ENCODE results near the gene OR2T34.
A peak's percentile ranks its signal among the peaks of the same experiment; 100 is the strongest.
"Not testable (repeated sequence)": the region's sequence is repeated elsewhere in the genome, so short reads cannot be mapped to it uniquely, and the experiment has no call there.

OR2T34 gene, protein sequence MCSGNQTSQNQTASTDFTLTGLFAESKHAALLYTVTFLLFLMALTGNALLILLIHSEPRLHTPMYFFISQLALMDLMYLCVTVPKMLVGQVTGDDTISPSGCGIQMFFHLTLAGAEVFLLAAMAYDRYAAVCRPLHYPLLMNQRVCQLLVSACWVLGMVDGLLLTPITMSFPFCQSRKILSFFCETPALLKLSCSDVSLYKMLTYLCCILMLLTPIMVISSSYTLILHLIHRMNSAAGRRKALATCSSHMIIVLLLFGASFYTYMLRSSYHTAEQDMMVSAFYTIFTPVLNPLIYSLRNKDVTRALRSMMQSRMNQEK

DNA sequence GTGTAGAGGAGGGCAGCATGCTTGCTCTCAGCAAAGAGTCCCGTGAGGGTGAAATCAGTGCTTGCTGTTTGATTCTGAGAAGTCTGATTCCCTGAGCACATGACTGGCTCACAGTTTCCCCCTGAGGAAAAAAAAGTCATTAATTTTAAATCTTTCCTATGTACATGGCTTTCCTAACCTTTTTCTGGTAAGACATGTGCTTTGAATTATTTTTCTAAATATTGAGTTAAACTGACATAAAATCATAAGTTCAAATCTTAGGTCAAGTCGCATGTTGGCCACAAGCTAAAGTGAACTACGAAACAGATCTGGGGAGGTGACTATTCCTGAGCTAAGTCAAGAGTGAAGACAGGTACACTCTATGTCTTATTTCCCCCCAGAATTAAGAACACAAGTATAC lies at the start of gene OR2T34:
TSS of gene OR2T34 (minus strand) at position 101 of the 400 bp plus-strand sequence. CDS start at position 101, 0 bp downstream.
- H3K36me3 ChIP-seq (ENCODE audit: control insufficient read depth, insufficient read depth, low read length, severe bottlenecking); DNase-seq (ENCODE audit: low read depth); H3K27me3 ChIP-seq (replicated peaks; ENCODE audit: control insufficient read depth, insufficient read depth, low read length); H3K4me1 ChIP-seq (ENCODE audit: control insufficient read depth, insufficient read depth, low read length); H3K9ac ChIP-seq (ENCODE audit: low read length); H3K4me3 ChIP-seq (ENCODE audit: low read length); H3K9me3 ChIP-seq (ENCODE audit: control insufficient read depth, low read length): not testable (repeated sequence)

DNA sequence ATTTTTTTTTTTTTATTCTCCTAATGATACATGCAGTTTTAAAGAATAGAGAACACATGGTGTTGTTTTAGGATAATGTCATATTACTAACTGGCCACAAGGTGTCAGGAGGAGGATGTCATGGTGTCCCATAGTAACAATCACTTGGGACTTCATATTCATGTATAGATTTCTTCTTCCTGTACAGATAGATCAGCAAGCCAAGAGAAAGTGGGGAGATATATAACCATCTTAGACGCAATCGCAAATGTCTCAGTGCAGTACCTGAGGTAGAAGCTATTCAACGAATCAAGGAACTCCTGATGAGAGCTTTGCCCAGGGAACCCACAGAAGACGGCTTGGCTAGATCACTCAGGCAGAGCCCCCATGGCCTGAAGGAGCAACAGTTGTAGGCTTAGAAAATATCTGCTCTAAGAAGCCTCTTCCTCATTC lies 48.0 kb upstream of the OR2T34 start:
- Histone ChIP-seq H3K9me3 (ENCODE audit: control insufficient read depth, low read length) (no peaks in the 10 kb centered on the region), H3K4me3 (ENCODE audit: low read length) (no peak overlapping the region), H3K36me3 (ENCODE audit: control insufficient read depth, insufficient read depth, low read length, severe bottlenecking) (no peaks in the 10 kb centered on the region), H3K27me3 (replicated peaks; ENCODE audit: control insufficient read depth, insufficient read depth, low read length) (peaks cover 12% of the 10 kb centered on the region), H3K4me1 (ENCODE audit: control insufficient read depth, insufficient read depth, low read length) (peaks cover 7% of the 10 kb centered on the region), H3K9ac (ENCODE audit: low read length) (no peak overlapping the region)
- DNase-seq (ENCODE audit: low read depth), result peak; percentile 55

DNA sequence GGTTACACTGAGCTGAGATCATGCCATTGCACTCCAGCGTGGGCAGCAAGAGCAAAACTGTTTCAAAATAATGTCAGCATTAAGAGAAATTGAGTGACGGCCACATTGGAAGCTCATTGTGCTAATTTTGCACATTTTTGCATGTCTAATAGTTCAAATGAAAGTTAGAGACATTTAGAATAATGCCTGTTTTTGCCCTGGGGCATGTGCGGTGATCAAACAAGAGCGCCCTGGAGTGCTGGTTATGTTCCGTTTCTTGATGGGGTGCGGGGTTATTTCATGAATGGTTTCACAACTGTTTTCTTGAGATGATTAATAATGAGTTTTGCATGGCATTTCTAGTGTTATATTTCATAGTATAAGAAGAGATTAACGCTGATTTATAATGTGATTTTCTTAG lies 47.2 kb upstream of the OR2T34 start:
- Histone ChIP-seq H3K9me3 (ENCODE audit: control insufficient read depth, low read length) (no peaks in the 10 kb centered on the region), H3K9ac (ENCODE audit: low read length) (no peak overlapping the region), H3K4me1 (ENCODE audit: control insufficient read depth, insufficient read depth, low read length) (peaks cover 7% of the 10 kb centered on the region), H3K36me3 (ENCODE audit: control insufficient read depth, insufficient read depth, low read length, severe bottlenecking) (no peaks in the 10 kb centered on the region), H3K4me3 (ENCODE audit: low read length) (no peak overlapping the region), H3K27me3 (replicated peaks; ENCODE audit: control insufficient read depth, insufficient read depth, low read length) (peaks cover 12% of the 10 kb centered on the region)
- no peak for DNase-seq (ENCODE audit: low read depth)

DNA sequence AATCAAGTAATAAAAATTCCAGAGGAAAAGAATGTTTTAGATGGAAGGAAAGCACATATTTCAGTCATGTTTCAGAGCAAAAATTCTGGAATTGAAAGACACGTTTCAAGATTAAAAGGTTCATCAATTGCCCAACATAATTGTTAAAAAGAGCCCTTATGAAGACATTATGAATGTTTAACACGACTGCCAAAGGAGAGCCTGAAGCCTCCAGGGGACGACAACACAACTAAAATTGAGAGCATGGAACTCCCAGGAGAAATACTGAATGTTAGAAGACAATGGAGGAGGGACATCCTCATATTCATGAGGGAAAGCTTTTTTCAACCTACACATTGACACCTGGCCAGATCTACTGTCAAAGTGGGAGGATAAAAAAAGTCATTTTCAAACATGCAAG lies 44.3 kb upstream of the OR2T34 start:
- peak; percentile 67 for DNase-seq (ENCODE audit: low read depth)
- no peaks in the 10 kb centered on the region for H3K9me3 ChIP-seq (ENCODE audit: control insufficient read depth, low read length)

DNA sequence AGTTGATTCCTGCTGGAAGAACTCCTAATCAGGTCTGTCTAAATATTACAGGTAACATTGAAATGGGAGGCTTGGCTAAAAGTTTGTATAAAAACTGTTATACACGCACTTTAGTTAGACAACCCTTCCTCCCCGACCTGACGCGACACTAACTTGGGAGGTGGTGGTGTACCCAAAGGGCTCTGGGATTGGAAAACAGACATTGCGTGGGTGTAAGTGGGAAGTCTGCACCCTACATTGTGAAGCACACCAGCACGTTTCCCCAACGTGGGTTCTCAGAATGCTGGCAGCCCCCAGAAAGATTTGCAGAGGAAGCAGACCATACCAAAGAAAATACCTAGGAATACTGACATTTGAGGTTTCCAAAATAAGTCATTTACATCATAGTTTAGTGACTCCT lies 43.6 kb upstream of the OR2T34 start:
- Histone ChIP-seq H3K4me3 (ENCODE audit: low read length) (no peak overlapping the region), H3K9me3 (ENCODE audit: control insufficient read depth, low read length) (no peaks in the 10 kb centered on the region), H3K27me3 (replicated peaks; ENCODE audit: control insufficient read depth, insufficient read depth, low read length) (peaks cover 8% of the 10 kb centered on the region), H3K36me3 (ENCODE audit: control insufficient read depth, insufficient read depth, low read length, severe bottlenecking) (no peaks in the 10 kb centered on the region), H3K4me1 (ENCODE audit: control insufficient read depth, insufficient read depth, low read length) (peaks cover 6% of the 10 kb centered on the region), H3K9ac (ENCODE audit: low read length) (no peak overlapping the region)
- no peak for DNase-seq (ENCODE audit: low read depth)

More for the DNA sequence above, 44.3 kb upstream of the OR2T34 start:
- no peak overlapping the region for H3K4me3 ChIP-seq (ENCODE audit: low read length)
- no peaks in the 10 kb centered on the region for H3K36me3 ChIP-seq (ENCODE audit: control insufficient read depth, insufficient read depth, low read length, severe bottlenecking)
- H3K9ac ChIP-seq (ENCODE audit: low read length), result no peak overlapping the region
- peaks cover 8% of the 10 kb centered on the region for H3K27me3 ChIP-seq (replicated peaks; ENCODE audit: control insufficient read depth, insufficient read depth, low read length)
- peaks cover 7% of the 10 kb centered on the region for H3K4me1 ChIP-seq (ENCODE audit: control insufficient read depth, insufficient read depth, low read length)

DNA sequence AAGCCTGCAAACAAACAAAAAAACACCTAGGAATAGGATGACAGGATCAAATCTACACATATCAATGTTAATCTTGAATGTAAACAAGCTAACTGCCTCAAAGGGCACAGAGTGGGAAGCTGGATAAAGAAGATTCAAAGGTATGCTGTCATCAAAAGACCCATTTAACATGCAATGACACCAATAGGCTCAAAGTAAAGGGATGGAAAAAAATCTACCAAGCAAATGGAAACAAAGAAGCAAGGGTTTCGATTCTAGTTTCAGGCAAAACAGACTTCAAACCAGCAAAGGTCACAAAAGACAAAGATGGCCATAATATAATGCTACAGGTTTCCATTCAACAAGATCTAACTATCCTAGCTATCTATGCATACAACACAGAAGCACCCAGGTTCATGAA lies 39.2 kb upstream of the OR2T34 start:
- Histone ChIP-seq H3K9ac (ENCODE audit: low read length) (no peak overlapping the region), H3K9me3 (ENCODE audit: control insufficient read depth, low read length) (no peaks in the 10 kb centered on the region), H3K36me3 (ENCODE audit: control insufficient read depth, insufficient read depth, low read length, severe bottlenecking) (no peaks in the 10 kb centered on the region), H3K4me3 (ENCODE audit: low read length) (no peak overlapping the region), H3K4me1 (ENCODE audit: control insufficient read depth, insufficient read depth, low read length) (no peaks in the 10 kb centered on the region), H3K27me3 (replicated peaks; ENCODE audit: control insufficient read depth, insufficient read depth, low read length) (no peaks in the 10 kb centered on the region)
- DNase-seq (ENCODE audit: low read depth), result no peak

DNA sequence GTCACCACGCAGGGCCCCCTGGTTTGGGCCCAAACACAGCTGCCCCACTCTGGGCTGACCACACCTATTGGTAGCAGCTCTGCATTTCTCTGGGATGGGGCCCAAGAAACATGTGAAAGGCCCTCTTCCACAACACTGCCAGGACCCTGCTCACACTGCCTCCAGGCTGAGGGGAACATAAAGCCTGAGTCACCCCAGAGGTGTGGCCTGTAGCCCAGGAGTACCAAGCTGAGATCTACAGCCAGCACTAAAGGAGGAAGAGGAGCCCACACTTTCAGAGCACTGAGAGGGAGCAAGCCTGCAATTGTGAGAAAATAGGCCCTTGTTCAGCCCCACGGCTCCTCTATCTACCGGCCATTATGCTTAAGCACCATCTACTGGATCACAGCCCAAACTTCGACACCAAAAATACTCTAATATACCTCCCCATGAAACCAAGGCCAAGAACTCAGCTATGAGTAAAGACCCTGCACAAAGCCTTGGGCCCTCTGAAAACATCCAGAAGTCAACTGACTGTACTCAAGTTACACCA lies 37.4 kb upstream of the OR2T34 start:
- Histone ChIP-seq H3K4me3 (ENCODE audit: low read length) (no peak overlapping the region), H3K36me3 (ENCODE audit: control insufficient read depth, insufficient read depth, low read length, severe bottlenecking) (no peaks in the 10 kb centered on the region), H3K4me1 (ENCODE audit: control insufficient read depth, insufficient read depth, low read length) (no peaks in the 10 kb centered on the region), H3K9ac (ENCODE audit: low read length) (no peak overlapping the region), H3K27me3 (replicated peaks; ENCODE audit: control insufficient read depth, insufficient read depth, low read length) (no peaks in the 10 kb centered on the region), H3K9me3 (ENCODE audit: control insufficient read depth, low read length) (no peaks in the 10 kb centered on the region)
- DNase-seq (ENCODE audit: low read depth), result no peak

DNA sequence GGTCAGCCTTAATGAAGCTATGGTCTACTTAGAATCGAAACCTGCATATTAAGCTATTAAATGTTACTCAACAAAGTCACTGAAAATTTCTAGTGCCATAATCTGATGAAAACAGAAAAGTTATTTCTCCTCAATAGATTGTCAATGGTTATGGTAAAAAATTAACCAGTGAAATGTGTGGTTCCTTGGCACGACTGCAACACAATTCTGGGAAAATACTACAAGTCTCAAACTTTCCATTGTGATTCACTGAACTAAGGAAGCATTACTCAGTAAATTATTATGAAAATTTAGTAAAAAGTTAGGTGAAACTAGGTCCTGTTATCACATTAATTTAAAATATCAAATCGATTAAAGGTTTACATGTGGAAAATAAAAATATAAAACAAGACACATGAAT lies 35.7 kb upstream of the OR2T34 start:
- Histone ChIP-seq H3K9ac (ENCODE audit: low read length) (no peak overlapping the region), H3K4me1 (ENCODE audit: control insufficient read depth, insufficient read depth, low read length) (no peaks in the 10 kb centered on the region), H3K9me3 (ENCODE audit: control insufficient read depth, low read length) (no peaks in the 10 kb centered on the region), H3K27me3 (replicated peaks; ENCODE audit: control insufficient read depth, insufficient read depth, low read length) (no peaks in the 10 kb centered on the region), H3K36me3 (ENCODE audit: control insufficient read depth, insufficient read depth, low read length, severe bottlenecking) (no peaks in the 10 kb centered on the region), H3K4me3 (ENCODE audit: low read length) (no peak overlapping the region)
- DNase-seq (ENCODE audit: low read depth), result no peak

DNA sequence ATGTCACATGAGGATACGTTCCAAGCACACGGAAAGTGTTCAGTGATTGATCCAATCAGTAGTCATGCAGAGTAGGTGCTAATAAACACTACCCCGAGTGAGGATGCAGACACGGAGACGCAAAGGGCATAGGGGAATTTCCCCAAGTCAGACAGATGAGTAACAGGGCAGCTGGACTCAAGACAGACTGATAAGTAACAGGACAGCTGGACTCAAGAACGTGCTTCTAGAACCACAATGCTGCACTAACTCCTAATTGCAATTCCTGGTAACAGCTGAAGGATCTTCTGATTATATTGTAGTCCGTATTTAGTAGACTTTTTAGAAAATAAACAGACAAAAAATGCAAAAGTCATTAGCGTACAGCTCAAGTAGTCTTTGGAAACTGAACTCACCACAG lies 24.8 kb upstream of the OR2T34 start:
- Histone ChIP-seq H3K4me3 (ENCODE audit: low read length) (no peak overlapping the region), H3K36me3 (ENCODE audit: control insufficient read depth, insufficient read depth, low read length, severe bottlenecking) (no peaks in the 10 kb centered on the region)

DNA sequence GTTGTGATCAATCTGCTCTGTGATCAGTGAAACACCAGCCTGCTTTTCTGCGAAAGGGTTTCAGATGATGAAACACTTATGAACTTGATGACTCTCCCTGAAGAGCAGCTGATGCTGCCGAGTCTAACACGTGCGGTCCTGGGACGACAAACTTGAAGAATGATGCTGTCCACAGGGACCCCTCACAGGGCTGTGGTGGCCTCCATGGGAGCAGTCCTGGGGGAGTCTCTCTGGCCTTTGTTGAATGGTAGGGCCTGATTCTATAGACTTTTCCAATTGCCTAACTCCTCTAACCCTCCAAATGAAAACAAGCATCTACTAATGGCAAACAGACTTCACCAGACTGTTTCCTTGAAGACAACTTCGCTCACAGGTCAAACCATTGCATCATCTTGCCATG lies 23.0 kb upstream of the OR2T34 start, which contains the start of gene OR2T10:
TSS of gene OR2T10 (minus strand) at position 112 of the 400 bp plus-strand sequence. CDS start 3,932 bp downstream, outside the sequence.
- Histone ChIP-seq H3K9me3 (ENCODE audit: control insufficient read depth, low read length) (peaks cover 4% of the 10 kb centered on the region), H3K9ac (ENCODE audit: low read length) (no peak within 1 kb of the TSS), H3K36me3 (ENCODE audit: control insufficient read depth, insufficient read depth, low read length, severe bottlenecking) (no peaks in the 10 kb centered on the region)

More for the DNA sequence above, 24.8 kb upstream of the OR2T34 start:
- Histone ChIP-seq H3K9ac (ENCODE audit: low read length) (no peak overlapping the region), H3K9me3 (ENCODE audit: control insufficient read depth, low read length) (peaks cover 6% of the 10 kb centered on the region), H3K4me1 (ENCODE audit: control insufficient read depth, insufficient read depth, low read length) (no peaks in the 10 kb centered on the region), H3K27me3 (replicated peaks; ENCODE audit: control insufficient read depth, insufficient read depth, low read length) (no peaks in the 10 kb centered on the region)
- no peak for DNase-seq (ENCODE audit: low read depth)

DNA sequence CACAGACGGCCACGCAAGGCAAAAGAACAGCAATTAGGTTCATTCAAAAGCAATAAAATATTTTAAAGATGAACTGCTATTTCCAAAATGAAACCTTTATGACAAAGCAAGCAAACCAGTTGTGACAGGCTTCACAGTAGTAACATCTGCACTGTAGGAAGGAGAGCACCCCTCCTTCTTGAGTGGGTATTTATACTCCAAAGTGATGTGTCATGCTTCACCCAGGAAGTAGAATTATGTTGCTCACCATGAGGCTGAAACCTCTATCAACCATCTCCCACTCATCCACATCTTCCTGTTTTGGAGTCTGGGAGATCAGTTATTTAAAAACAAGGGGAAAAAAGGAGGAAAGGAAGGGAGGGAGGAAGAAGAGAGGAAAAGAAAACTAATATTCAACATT lies 22.1 kb upstream of the OR2T34 start:
- H3K36me3 ChIP-seq (ENCODE audit: control insufficient read depth, insufficient read depth, low read length, severe bottlenecking), result no peaks in the 10 kb centered on the region
- no peaks in the 10 kb centered on the region for H3K27me3 ChIP-seq (replicated peaks; ENCODE audit: control insufficient read depth, insufficient read depth, low read length)
- H3K9ac ChIP-seq (ENCODE audit: low read length), result no peak overlapping the region
- peaks cover 4% of the 10 kb centered on the region for H3K9me3 ChIP-seq (ENCODE audit: control insufficient read depth, low read length)
- H3K4me1 ChIP-seq (ENCODE audit: control insufficient read depth, insufficient read depth, low read length), result no peaks in the 10 kb centered on the region
- DNase-seq (ENCODE audit: low read depth), result no peak
- no peak overlapping the region for H3K4me3 ChIP-seq (ENCODE audit: low read length)

More for the DNA sequence above, 23.0 kb upstream of the OR2T34 start, which contains the start of gene OR2T10:
- H3K4me3 ChIP-seq (ENCODE audit: low read length), result no peak within 1 kb of the TSS
- H3K27me3 ChIP-seq (replicated peaks; ENCODE audit: control insufficient read depth, insufficient read depth, low read length), result no peaks in the 10 kb centered on the region
- H3K4me1 ChIP-seq (ENCODE audit: control insufficient read depth, insufficient read depth, low read length), result no peaks in the 10 kb centered on the region
- DNase-seq (ENCODE audit: low read depth), result no peak

Measured in adipocyte (in vitro differentiated cells).